ENCODE data around the gene EFS.

EFS gene

GRCh38 chr14:23384364-23385080 lies 19.6 kb upstream of the EFS start:
- no peak for TF ChIP-seq CTCF (IDR thresholded peaks at IDR 0.05; ENCODE audit: borderline replicate concordance, control extremely low read depth, extremely low read depth, insufficient read depth, missing control alignments)
- in situ Hi-C loops (cut with MboI; ENCODE audit: low sequenced_read_pairs, unreplicated experiment), result no loop called here

GRCh38 chr14:23382731-23383440 lies 17.9 kb upstream of the EFS start:
- TF ChIP-seq CTCF (IDR thresholded peaks at IDR 0.05; ENCODE audit: borderline replicate concordance, control extremely low read depth, extremely low read depth, insufficient read depth, missing control alignments), result no peak
- no peak for DNase-seq (ENCODE audit: low spot score)
- in situ Hi-C loops (cut with MboI; ENCODE audit: low sequenced_read_pairs, unreplicated experiment), result no loop called here

More at GRCh38 chr14:23384364-23385080, 19.6 kb upstream of the EFS start:
- DNase-seq (ENCODE audit: low spot score), result no peak

GRCh38 chr14:23382276-23382675 lies 17.3 kb upstream of the EFS start:
- in situ Hi-C loops (cut with MboI; ENCODE audit: low sequenced_read_pairs, unreplicated experiment), result no loop called here
- no peak for DNase-seq (ENCODE audit: low spot score)
- TF ChIP-seq CTCF (IDR thresholded peaks at IDR 0.05; ENCODE audit: borderline replicate concordance, control extremely low read depth, extremely low read depth, insufficient read depth, missing control alignments), result no peak

GRCh38 chr14:23381871-23382270 lies 16.9 kb upstream of the EFS start:
- no peak for TF ChIP-seq CTCF (IDR thresholded peaks at IDR 0.05; ENCODE audit: borderline replicate concordance, control extremely low read depth, extremely low read depth, insufficient read depth, missing control alignments)
- DNase-seq (ENCODE audit: low spot score), result no peak
- in situ Hi-C loops (cut with MboI; ENCODE audit: low sequenced_read_pairs, unreplicated experiment), result no loop called here

GRCh38 chr14:23380976-23381375 lies 16.0 kb upstream of the EFS start:
- in situ Hi-C loops (cut with MboI; ENCODE audit: low sequenced_read_pairs, unreplicated experiment), result no loop called here
- TF ChIP-seq CTCF (IDR thresholded peaks at IDR 0.05; ENCODE audit: borderline replicate concordance, control extremely low read depth, extremely low read depth, insufficient read depth, missing control alignments), result no peak
- DNase-seq (ENCODE audit: low spot score), result no peak

- no peak for TF ChIP-seq CTCF (IDR thresholded peaks at IDR 0.05; ENCODE audit: borderline replicate concordance, control extremely low read depth, extremely low read depth, insufficient read depth, missing control alignments)
- DNase-seq (ENCODE audit: low spot score), result no peak
- in situ Hi-C loops (cut with MboI; ENCODE audit: low sequenced_read_pairs, unreplicated experiment), result no loop called here
These were observed 15.4 kb upstream of the EFS start for GRCh38 chr14:23380197-23380914.
